Suppressor macrophage (primary cell): ENCODE results near the gene CFAP57.

Source experiments
- DNase-seq, 4 experiments: peaks; one replicate each; pipeline ENCODE4 v3.0.0-alpha.2; 2020 to 2022

The CFAP57 gene

GRCh38 chr1:43302201-43302600, 130.1 kb downstream of the CFAP57 start:
- DNase-seq, result peak in 1 of 4 experiments; percentile 12

- DNase-seq, result peak in 1 of 4 experiments; percentile 20
Observed at GRCh38 chr1:43302721-43303470, 130.8 kb downstream of the CFAP57 start.

GRCh38 chr1:43303471-43304313, 131.6 kb downstream of the CFAP57 start:
- DNase-seq, result no peak
